HepG2 (cell line): ENCODE results near the gene LMNA. TPM values are rescaled to one million over a fixed set of nuclear protein-coding genes. Genes with fewer than 3 reads are reported as not detected.

Experiments used
- AKAP8 ChIP-seq: sonication (generic); formaldehyde crosslinking; IDR thresholded peaks from 2 replicates; pipeline ENCODE4 v1.5.1; 2020; ENCODE audit warnings: mild to moderate bottlenecking, missing genetic modification reagents
- ARID3A ChIP-seq: IDR thresholded peaks from 2 replicates; pipeline ENCODE4 v1.6.1; 2012; ENCODE audit warnings: low read depth, low read length, improper control_type of control experiment
- DRAP1 ChIP-seq: IDR thresholded peaks from 2 replicates; pipeline ENCODE4 v1.6.1; 2016; ENCODE audit warnings: missing genetic modification reagents, missing compliant biosample characterization
- EZH2 ChIP-seq: conservative IDR thresholded peaks from 2 replicates; pipeline ENCODE4 v1.6.1; 2012; ENCODE audit warnings: mild to moderate bottlenecking, low read depth, low read length, moderate library complexity
- FLYWCH1 ChIP-seq: sonication (generic); formaldehyde crosslinking; IDR thresholded peaks from 2 replicates; pipeline ENCODE4 v1.8.1; 2023; ENCODE audit warnings: mild to moderate bottlenecking, missing genetic modification reagents
- GTF2F1 ChIP-seq: fragments of 150-350 bp; IDR thresholded peaks from 2 replicates; pipeline ENCODE4 v1.6.1; 2014; ENCODE audit warnings: low read length
- HBP1 ChIP-seq: IDR thresholded peaks from 2 replicates; pipeline ENCODE4 v1.6.1; 2016; ENCODE audit warnings: low read depth, control low read depth
- HOMEZ ChIP-seq: IDR thresholded peaks from 2 replicates; pipeline ENCODE4 v1.6.1; 2016; ENCODE audit warnings: low read depth
- MXD4 ChIP-seq: IDR thresholded peaks from 2 replicates; pipeline ENCODE4 v1.6.1; 2016; ENCODE audit warnings: mild to moderate bottlenecking, missing biosample characterization, missing genetic modification reagents
- WIZ ChIP-seq: sonication (generic); formaldehyde crosslinking; IDR thresholded peaks from 2 replicates; pipeline ENCODE4 v1.5.1; 2020; ENCODE audit warnings: mild to moderate bottlenecking, missing genetic modification reagents
- ZEB1 ChIP-seq: IDR thresholded peaks from 2 replicates; pipeline ENCODE4 v1.6.1; 2012; ENCODE audit warnings: mild to moderate bottlenecking, low read depth, inconsistent platforms; ENCODE audit not compliant: insufficient replicate concordance
- ZNF24 ChIP-seq: fragments of 450-650 bp; IDR thresholded peaks from 2 replicates; pipeline ENCODE4 v1.6.1; 2017; ENCODE audit warnings: antibody characterized with exemption, mild to moderate bottlenecking
- ZNF292 ChIP-seq: sonication (generic); formaldehyde crosslinking; IDR thresholded peaks from 2 replicates; pipeline ENCODE4 v1.8.1; 2022; ENCODE audit warnings: mild to moderate bottlenecking, low read depth, missing genetic modification reagents, borderline replicate concordance
- ZNF343 ChIP-seq: sonication (generic); formaldehyde crosslinking; IDR thresholded peaks from 2 replicates; pipeline ENCODE4 v1.4.0; 2020; ENCODE audit warnings: mild to moderate bottlenecking, missing genetic modification reagents
- ZNF549 ChIP-seq: sonication (generic); formaldehyde crosslinking; IDR thresholded peaks from 2 replicates; pipeline ENCODE4 v1.5.0; 2020; ENCODE audit warnings: missing genetic modification reagents
- ZNF605 ChIP-seq: sonication (generic); formaldehyde crosslinking; IDR thresholded peaks from 2 replicates; pipeline ENCODE4 v1.8.0; 2022; ENCODE audit warnings: mild to moderate bottlenecking, missing genetic modification reagents
- ZNF646 ChIP-seq: sonication (generic); formaldehyde crosslinking; IDR thresholded peaks from 2 replicates; pipeline ENCODE4 v1.9.0; 2021; ENCODE audit warnings: mild to moderate bottlenecking, missing genetic modification reagents
- polyA plus RNA-seq, 8 experiments: library from polyadenylated mRNA; depleted of rRNA in 3 of 8; stranded (reverse) in 7 of 8; unstranded in 1 of 8; fragments of >200 nt; fragmentation: Illumina TruSeq in 4 of 8; extraction: Trizol in 4 of 8; gene quantifications; 2 replicates each; pipeline versions ENCODE4 v1.2.1 to v1.2.3, GENCODE V29; 2011 to 2016; ENCODE audit warnings: low read depth in 4 of 8, missing spikeins in 1 of 8, mixed read lengths in 1 of 8; ENCODE audit not compliant: insufficient read depth in 1 of 8
- total RNA-seq, 5 experiments: library from RNA; depleted of rRNA; stranded (reverse); fragments of >200 nt; fragmentation: Illumina TruSeq; extraction: Trizol; gene quantifications; 2 replicates each; pipeline ENCODE4 v1.2.3, GENCODE V29; 2016; ENCODE audit warnings: low read depth in 1 of 5

The LMNA gene
- total and polyA plus RNA-seq, 2 of the 13 experiments (the other 11 are each of a cell fraction or from before 2014, with no cell fraction given) = 107 to 225 TPM

- peak; percentile 91 for TF ChIP-seq ZNF646 (CRISPR knock-in tag)
- peak; percentile 90 for TF ChIP-seq ZEB1
- peak; percentile 34; the same call in 1 of the 2 replicates for TF ChIP-seq MXD4 (CRISPR knock-in tag)
- TF ChIP-seq AKAP8 (CRISPR knock-in tag) = peak; percentile 31; the same call in 1 of the 2 replicates
- peak; percentile 92 for TF ChIP-seq ZNF24
- no peak for TF ChIP-seq GTF2F1
- peak; percentile 51; the same call in 1 of the 2 replicates for TF ChIP-seq ZNF292 (CRISPR knock-in tag)
- peak; percentile 48 for TF ChIP-seq HOMEZ
- TF ChIP-seq HBP1 (CRISPR knock-in tag) = peak; percentile 93; the same call in 1 of the 2 replicates
- peak; percentile 45; the same call in 1 of the 2 replicates for TF ChIP-seq DRAP1 (CRISPR knock-in tag)
- peak; percentile 75 for TF ChIP-seq ZNF605 (CRISPR knock-in tag)
- no peak for TF ChIP-seq ZNF549 (CRISPR knock-in tag)
- peak; percentile 58; the same call in 1 of the 2 replicates for TF ChIP-seq ARID3A
- TF ChIP-seq EZH2 = no peak
- TF ChIP-seq ZNF343 = no peak
- TF ChIP-seq WIZ (CRISPR knock-in tag) = no peak
- no peak for TF ChIP-seq FLYWCH1
Observed at GRCh38 chr1:156086256-156086662, 28.3 kb upstream of the LMNA start (continued).
